ENCODE data around the gene RSPH9. TPM values are rescaled to one million over a fixed set of nuclear protein-coding genes. Genes with fewer than 3 reads are reported as not detected.
A peak's percentile ranks its signal among the peaks of the same experiment; 100 is the strongest.

Gene RSPH9
- total and polyA plus RNA-seq, 4 donors = 0.13 to 0.75 (median 0.38) TPM

- ATAC-seq (ENCODE audit: low FRiP score) = no peak
- Histone ChIP-seq H3K27me3 (ENCODE audit: control insufficient read depth in 1 of 2, insufficient read depth in 2 of 2, low read length in 1 of 2) (no peaks in the 10 kb centered on the region), H3K36me3 (ENCODE audit: control insufficient read depth in 1 of 2, insufficient read depth in 2 of 2, low read length in 1 of 2) (peaks cover 0 to 3% of the 10 kb centered on the region in 2 donors), H3K4me1 (ENCODE audit: control insufficient read depth in 1 of 2, insufficient read depth in 2 of 2, low read length in 2 of 2) (peaks cover 3 to 6% of the 10 kb centered on the region in 2 donors), H3K27ac (ENCODE audit: low read depth in 1 of 2, low read length in 2 of 2) (no peak overlapping the region), H3K4me3 (ENCODE audit: low read length in 2 of 2) (no peak overlapping the region), H3K9me3 (ENCODE audit: control insufficient read depth, low read length) (no peaks in the 10 kb centered on the region)
- 30 to 50% methylated on average over 1 of the region's 1 CpG for WGBS, 2 donors
- intact Hi-C loops (cut with DNase I) = no loop called here
- peak in 1 of 2 donors; percentile 0 for DNase-seq
Observed at GRCh38 chr6:43683708-43684455, 39.0 kb downstream of the RSPH9 start.

GRCh38 chr6:43687079-43687436, 42.2 kb downstream of the RSPH9 start:
- H3K27me3 ChIP-seq (ENCODE audit: control insufficient read depth in 1 of 2, insufficient read depth in 2 of 2, low read length in 1 of 2) = no peaks in the 10 kb centered on the region
- no peaks in the 10 kb centered on the region for H3K36me3 ChIP-seq (ENCODE audit: control insufficient read depth in 1 of 2, insufficient read depth in 2 of 2, low read length in 1 of 2)
- peak overlapping the region; percentile 80 to 99 for H3K4me3 ChIP-seq (ENCODE audit: low read length in 2 of 2)
- peak in 1 of 2 donors; percentile 24 for DNase-seq
- peak overlapping the region in 1 of 2 donors; percentile 88 for H3K27ac ChIP-seq (ENCODE audit: low read depth in 1 of 2, low read length in 2 of 2)
- H3K4me1 ChIP-seq (ENCODE audit: control insufficient read depth in 1 of 2, insufficient read depth in 2 of 2, low read length in 2 of 2) = peaks cover 3 to 6% of the 10 kb centered on the region in 2 donors
- intact Hi-C loops (cut with DNase I) = no loop called here
- no peaks in the 10 kb centered on the region for H3K9me3 ChIP-seq (ENCODE audit: control insufficient read depth, low read length)
- ATAC-seq (ENCODE audit: low FRiP score) = no peak
- WGBS, 2 donors = 4 to 8% methylated on average over 10 of the region's 10 CpGs

GRCh38 chr6:43687437-43688347, 42.9 kb downstream of the RSPH9 start, which contains the start of gene MRPS18A:
Gene MRPS18A, minus strand, starts transcription at chr6:43687791. Its CDS starts 12 bp downstream, at chr6:43687779.
- H3K4me3 ChIP-seq (ENCODE audit: low read length in 2 of 2) = peak within 1 kb of the TSS; percentile 80 to 99
- H3K36me3 ChIP-seq (ENCODE audit: control insufficient read depth in 1 of 2, insufficient read depth in 2 of 2, low read length in 1 of 2) = no peaks in the 10 kb centered on the region
- intact Hi-C loops (cut with DNase I) = no loop called here
- H3K9me3 ChIP-seq (ENCODE audit: control insufficient read depth, low read length) = no peaks in the 10 kb centered on the region
- H3K27ac ChIP-seq (ENCODE audit: low read depth in 1 of 2, low read length in 2 of 2) = peak within 1 kb of the TSS in 1 of 2 donors; percentile 88
- DNase-seq (peak; percentile 88 to 94), ATAC-seq (ENCODE audit: low FRiP score) (peak; percentile 94)
- peaks cover 3 to 6% of the 10 kb centered on the region in 2 donors for H3K4me1 ChIP-seq (ENCODE audit: control insufficient read depth in 1 of 2, insufficient read depth in 2 of 2, low read length in 2 of 2)
- H3K27me3 ChIP-seq (ENCODE audit: control insufficient read depth in 1 of 2, insufficient read depth in 2 of 2, low read length in 1 of 2) = no peaks in the 10 kb centered on the region
- 8 to 9% methylated on average over 43 of the region's 43 CpGs for WGBS, 2 donors

- peak in 1 of 2 donors; percentile 2 for DNase-seq
- Histone ChIP-seq H3K4me1 (ENCODE audit: control insufficient read depth in 1 of 2, insufficient read depth in 2 of 2, low read length in 2 of 2) (peaks cover 3 to 6% of the 10 kb centered on the region in 2 donors), H3K36me3 (ENCODE audit: control insufficient read depth in 1 of 2, insufficient read depth in 2 of 2, low read length in 1 of 2) (no peaks in the 10 kb centered on the region), H3K9me3 (ENCODE audit: control insufficient read depth, low read length) (no peaks in the 10 kb centered on the region), H3K27me3 (ENCODE audit: control insufficient read depth in 1 of 2, insufficient read depth in 2 of 2, low read length in 1 of 2) (no peaks in the 10 kb centered on the region), H3K27ac (ENCODE audit: low read depth in 1 of 2, low read length in 2 of 2) (no peak overlapping the region), H3K4me3 (ENCODE audit: low read length in 2 of 2) (no peak overlapping the region)
- ATAC-seq (ENCODE audit: low FRiP score) = no peak
- intact Hi-C loops (cut with DNase I) = no loop called here
- WGBS, 2 donors = 71 to 77% methylated on average over 2 of the region's 2 CpGs
Observed at GRCh38 chr6:43689421-43689820, 44.6 kb downstream of the RSPH9 start.

GRCh38 chr6:43695215-43695966, 50.6 kb downstream of the RSPH9 start:
- Histone ChIP-seq H3K27me3 (ENCODE audit: control insufficient read depth in 1 of 2, insufficient read depth in 2 of 2, low read length in 1 of 2) (no peaks in the 10 kb centered on the region), H3K27ac (ENCODE audit: low read depth in 1 of 2, low read length in 2 of 2) (no peak overlapping the region), H3K4me3 (ENCODE audit: low read length in 2 of 2) (no peak overlapping the region), H3K9me3 (ENCODE audit: control insufficient read depth, low read length) (no peaks in the 10 kb centered on the region), H3K36me3 (ENCODE audit: control insufficient read depth in 1 of 2, insufficient read depth in 2 of 2, low read length in 1 of 2) (no peaks in the 10 kb centered on the region), H3K4me1 (ENCODE audit: control insufficient read depth in 1 of 2, insufficient read depth in 2 of 2, low read length in 2 of 2) (no peaks in the 10 kb centered on the region)
- 76 to 84% methylated on average over 9 of the region's 9 CpGs for whole genome bisulfite sequencing, 2 donors
- DNase-seq = peak in 1 of 2 donors; percentile 33
- no peak for ATAC-seq (ENCODE audit: low FRiP score)
- intact Hi-C loops (cut with DNase I) = no loop called here

- Histone ChIP-seq H3K9me3 (ENCODE audit: control insufficient read depth, low read length) (no peaks in the 10 kb centered on the region), H3K27me3 (ENCODE audit: control insufficient read depth in 1 of 2, insufficient read depth in 2 of 2, low read length in 1 of 2) (no peaks in the 10 kb centered on the region), H3K4me1 (ENCODE audit: control insufficient read depth in 1 of 2, insufficient read depth in 2 of 2, low read length in 2 of 2) (no peaks in the 10 kb centered on the region), H3K27ac (ENCODE audit: low read depth in 1 of 2, low read length in 2 of 2) (no peak overlapping the region), H3K4me3 (ENCODE audit: low read length in 2 of 2) (no peak overlapping the region), H3K36me3 (ENCODE audit: control insufficient read depth in 1 of 2, insufficient read depth in 2 of 2, low read length in 1 of 2) (no peaks in the 10 kb centered on the region)
- DNase-seq = no peak
- intact Hi-C loops (cut with DNase I) = no loop called here
- ATAC-seq (ENCODE audit: low FRiP score) = no peak
- 81 to 85% methylated on average over 4 of the region's 4 CpGs for WGBS, 2 donors
Observed at GRCh38 chr6:43695967-43696291, 51.1 kb downstream of the RSPH9 start.

- peak in 1 of 2 donors; percentile 24 for DNase-seq
- no peaks in the 10 kb centered on the region for H3K36me3 ChIP-seq (ENCODE audit: control insufficient read depth in 1 of 2, insufficient read depth in 2 of 2, low read length in 1 of 2)
- no peak overlapping the region for H3K4me3 ChIP-seq (ENCODE audit: low read length in 2 of 2)
- H3K27me3 ChIP-seq (ENCODE audit: control insufficient read depth in 1 of 2, insufficient read depth in 2 of 2, low read length in 1 of 2) = no peaks in the 10 kb centered on the region
- H3K9me3 ChIP-seq (ENCODE audit: control insufficient read depth, low read length) = no peaks in the 10 kb centered on the region
- no peaks in the 10 kb centered on the region for H3K4me1 ChIP-seq (ENCODE audit: control insufficient read depth in 1 of 2, insufficient read depth in 2 of 2, low read length in 2 of 2)
- ATAC-seq (ENCODE audit: low FRiP score) = no peak
- no peak overlapping the region for H3K27ac ChIP-seq (ENCODE audit: low read depth in 1 of 2, low read length in 2 of 2)
- WGBS, 2 donors = 91 to 93% methylated on average over 3 of the region's 3 CpGs
- intact Hi-C loops (cut with DNase I) = no loop called here
Observed at GRCh38 chr6:43697421-43697820, 52.6 kb downstream of the RSPH9 start.

- Histone ChIP-seq H3K4me1 (ENCODE audit: control insufficient read depth in 1 of 2, insufficient read depth in 2 of 2, low read length in 2 of 2) (no peaks in the 10 kb centered on the region), H3K4me3 (ENCODE audit: low read length in 2 of 2) (no peak overlapping the region), H3K27ac (ENCODE audit: low read depth in 1 of 2, low read length in 2 of 2) (no peak overlapping the region), H3K9me3 (ENCODE audit: control insufficient read depth, low read length) (no peaks in the 10 kb centered on the region), H3K27me3 (ENCODE audit: control insufficient read depth in 1 of 2, insufficient read depth in 2 of 2, low read length in 1 of 2) (no peaks in the 10 kb centered on the region), H3K36me3 (ENCODE audit: control insufficient read depth in 1 of 2, insufficient read depth in 2 of 2, low read length in 1 of 2) (no peaks in the 10 kb centered on the region)
- ATAC-seq (ENCODE audit: low FRiP score) (no peak), DNase-seq (peak in 1 of 2 donors; percentile 58)
- intact Hi-C loops (cut with DNase I) = no loop called here
- WGBS, 2 donors = 38 to 39% methylated on average over 8 of the region's 8 CpGs
Observed at GRCh38 chr6:43698584-43699349, 53.9 kb downstream of the RSPH9 start.
